CD4-positive, alpha-beta T cell treated with Interleukin-1 beta for 1 hour (primary cell): ENCODE data around the gene BCOR.
A peak's percentile ranks its signal among the peaks of the same experiment; 100 is the strongest.

Experiments
- DNase-seq, 2 donors: peaks; one replicate each; pipeline ENCODE4 v3.0.0-alpha.2; 2020 to 2022

The BCOR gene

GRCh38 chrX:40083120-40083978 lies 14.4 kb downstream of the BCOR start:
- no peak for DNase-seq

GRCh38 chrX:40082447-40083119 lies 15.2 kb downstream of the BCOR start:
- peak in 1 of 2 donors; percentile 35 for DNase-seq

GRCh38 chrX:40081679-40082068 lies 16.1 kb downstream of the BCOR start:
- no peak for DNase-seq

GRCh38 chrX:40080894-40081678 lies 16.7 kb downstream of the BCOR start:
- DNase-seq: no peak

GRCh38 chrX:40079572-40079971 lies 18.2 kb downstream of the BCOR start:
- DNase-seq: no peak

GRCh38 chrX:40078489-40079227 lies 19.1 kb downstream of the BCOR start:
- DNase-seq: no peak

- DNase-seq: no peak
Measured at GRCh38 chrX:40077906-40078305, 19.9 kb downstream of the BCOR start.

- DNase-seq: no peak
Measured at GRCh38 chrX:40076750-40077575, 20.8 kb downstream of the BCOR start.

- DNase-seq: no peak
Measured at GRCh38 chrX:40074959-40075332, 22.8 kb downstream of the BCOR start.

GRCh38 chrX:40074080-40074958 lies 23.4 kb downstream of the BCOR start:
- DNase-seq: no peak

- DNase-seq: no peak
Measured at GRCh38 chrX:40073439-40074054, 24.2 kb downstream of the BCOR start.

GRCh38 chrX:40072246-40072645 lies 25.5 kb downstream of the BCOR start:
- DNase-seq: no peak

GRCh38 chrX:40068048-40068447 lies 29.7 kb downstream of the BCOR start:
- peak; percentile 39 to 42 for DNase-seq

- DNase-seq: no peak
Measured at GRCh38 chrX:40066700-40067099, 31.1 kb downstream of the BCOR start.

- no peak for DNase-seq
Measured at GRCh38 chrX:40065296-40066046, 32.3 kb downstream of the BCOR start.

- no peak for DNase-seq
Measured at GRCh38 chrX:40064055-40064597, 33.6 kb downstream of the BCOR start.

- no peak for DNase-seq
Measured at GRCh38 chrX:40063555-40063954, 34.2 kb downstream of the BCOR start.

GRCh38 chrX:40062525-40063155 lies 35.1 kb downstream of the BCOR start:
- DNase-seq: no peak
